NCI-H1694 (cell line): ENCODE results near the gene PRPF40B.

ENCODE experiments used
- DNase-seq: peaks from one replicate; lab custom pipeline; 2025; lab: John Stamatoyannopoulos, UW

PRPF40B gene

GRCh38 chr12:49636574-49636973 is 13.2 kb downstream of the PRPF40B start:
- no peak for DNase-seq

GRCh38 chr12:49636979-49637755 is 13.8 kb downstream of the PRPF40B start:
- peak; percentile 40 for DNase-seq

- no peak for DNase-seq
Measured at GRCh38 chr12:49641748-49642369, 18.5 kb downstream of the PRPF40B start.

- no peak for DNase-seq
Measured at GRCh38 chr12:49642370-49642802, 19.0 kb downstream of the PRPF40B start.

- DNase-seq, result no peak
Measured at GRCh38 chr12:49643135-49643534, 19.8 kb downstream of the PRPF40B start.

GRCh38 chr12:49643961-49644619 is 20.7 kb downstream of the PRPF40B start:
- DNase-seq, result no peak

GRCh38 chr12:49644620-49644994 is 21.2 kb downstream of the PRPF40B start:
- DNase-seq, result peak; percentile 57

- DNase-seq, result no peak
Measured at GRCh38 chr12:49645146-49646039, 22.0 kb downstream of the PRPF40B start.

- no peak for DNase-seq
Measured at GRCh38 chr12:49646331-49646830, 23.0 kb downstream of the PRPF40B start.

- no peak for DNase-seq
Measured at GRCh38 chr12:49646871-49647654, 23.7 kb downstream of the PRPF40B start.

- no peak for DNase-seq
Measured at GRCh38 chr12:49647827-49648711, 24.7 kb downstream of the PRPF40B start.

GRCh38 chr12:49648712-49649003 is 25.3 kb downstream of the PRPF40B start:
- DNase-seq, result no peak

GRCh38 chr12:49649445-49649844 is 26.1 kb downstream of the PRPF40B start:
- no peak for DNase-seq

GRCh38 chr12:49649892-49650291 is 26.5 kb downstream of the PRPF40B start:
- no peak for DNase-seq

- peak; percentile 0 for DNase-seq
Measured at GRCh38 chr12:49651855-49652254, 28.5 kb downstream of the PRPF40B start.

- no peak for DNase-seq
Measured at GRCh38 chr12:49652921-49653520, 29.7 kb downstream of the PRPF40B start.

- no peak for DNase-seq
Measured at GRCh38 chr12:49654715-49655114, 31.4 kb downstream of the PRPF40B start.

GRCh38 chr12:49655595-49656236 is 32.4 kb downstream of the PRPF40B start:
- DNase-seq, result no peak

- no peak for DNase-seq
Measured at GRCh38 chr12:49658276-49658675, 34.9 kb downstream of the PRPF40B start.
